Esophagus (tissue), 2 donors: ENCODE results near the gene COX15. TPM values are rescaled to one million over a fixed set of nuclear protein-coding genes. Genes with fewer than 3 reads are reported as not detected.

Experiments used
- H3K27ac ChIP-seq, 2 donors: one replicate each; pipeline ENCODE4 v1.5.1; 2013; ENCODE audit warnings: low read depth in 2 of 2, mild to moderate bottlenecking in 2 of 2, inconsistent platforms in 1 of 2, low read length in 1 of 2, moderate library complexity in 1 of 2
- H3K27me3 ChIP-seq, 2 donors: one replicate each; pipeline ENCODE4 v1.6.1; 2013; ENCODE audit warnings: low read length in 2 of 2, control low read depth in 1 of 2, mild to moderate bottlenecking in 1 of 2; ENCODE audit not compliant: insufficient read depth in 2 of 2, control insufficient read depth in 1 of 2
- H3K36me3 ChIP-seq, 2 donors: one replicate each; pipeline ENCODE4 v1.6.1; 2013; ENCODE audit warnings: low read length in 1 of 2; ENCODE audit not compliant: control insufficient read depth in 2 of 2, insufficient read depth in 2 of 2
- H3K4me1 ChIP-seq, 2 donors: one replicate each; pipeline ENCODE4 v1.6.1; 2013; ENCODE audit warnings: low read length in 1 of 2; ENCODE audit not compliant: control insufficient read depth in 2 of 2, insufficient read depth in 2 of 2
- H3K4me3 ChIP-seq, 2 donors: one replicate each; pipeline ENCODE4 v1.5.1; 2013; ENCODE audit warnings: low read length in 2 of 2, mild to moderate bottlenecking in 2 of 2, low read depth in 1 of 2, moderate library complexity in 1 of 2
- H3K9me3 ChIP-seq, 2 donors: one replicate each; pipeline ENCODE4 v1.6.1; 2013; ENCODE audit warnings: mild to moderate bottlenecking in 2 of 2, low read depth in 1 of 2, low read length in 1 of 2, moderate library complexity in 1 of 2; ENCODE audit not compliant: control insufficient read depth in 2 of 2, insufficient read depth in 1 of 2
- WGBS, 2 donors: extraction: QIAGEN DNeasy Blood & Tissue Kit; methylation state at CpG; one replicate each; pipeline ENCODE4 v1.1.7; 2013; 5-methylcytosine and 5-hydroxymethylcytosine counted together
- polyA plus RNA-seq, 2 donors: library from polyadenylated mRNA; stranded (reverse); fragments of 200-250 nt; gene quantifications; one replicate each; pipeline ENCODE4 v1.2.3, GENCODE V29; 2013
- donor health status: healthy with polysubstance abuse.
- donor health status: Bipolar disorder and iron deficiency.

COX15 gene
- polyA plus RNA-seq, 2 donors: 11.9 to 12.3 TPM

DNA sequence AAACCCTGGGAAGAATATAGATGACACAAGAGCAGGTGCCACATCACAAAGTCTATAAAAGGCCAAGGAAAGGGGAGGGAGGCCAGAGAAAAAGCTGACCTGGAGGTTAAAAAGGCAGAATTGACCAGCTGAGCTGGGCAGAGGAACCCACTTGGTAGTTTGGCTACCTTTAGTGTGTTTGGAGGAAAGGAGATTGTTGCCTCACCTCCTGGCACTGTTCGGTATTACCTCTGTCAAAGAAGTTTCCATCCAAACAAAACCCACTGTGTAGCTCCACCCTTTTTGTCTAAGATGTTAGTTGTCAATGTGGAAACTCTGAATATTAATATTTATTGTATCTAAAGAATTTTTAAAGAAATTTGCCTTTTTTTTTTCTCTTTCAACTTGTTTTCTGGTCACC lies 49.2 kb downstream of the COX15 start:
- H3K36me3 ChIP-seq: peaks cover 3 to 6% of the 10 kb centered on the region in 2 donors
- H3K27ac ChIP-seq: peak overlapping the region; percentile 49 to 79
- H3K9me3 ChIP-seq: no peaks in the 10 kb centered on the region
- no peaks in the 10 kb centered on the region for H3K27me3 ChIP-seq
- H3K4me3 ChIP-seq: no peak overlapping the region
- WGBS, 2 donors: 43 to 64% methylated on average over 1 of the region's 1 CpG
- peaks cover 0 to 2% of the 10 kb centered on the region in 2 donors for H3K4me1 ChIP-seq

Other genes with a start within 250 kb of the COX15 start
- gene NKX2-3, start 199.2 kb downstream of the COX15 start, polyA plus RNA-seq: 1 to 10 TPM in 1 of 2 donors, under 1 TPM in 1; 0.14 to 1.1 TPM
- 10 to 100 TPM; 50.1 to 61.4 TPM for gene SLC25A28, start 111.7 kb downstream of the COX15 start, polyA plus RNA-seq
- 1 to 10 TPM; 1.3 to 2.5 TPM for gene ENTPD7, start 72.6 kb downstream of the COX15 start, polyA plus RNA-seq
- gene CUTC, start 107 bp upstream of the COX15 start, polyA plus RNA-seq: 10 to 100 TPM; 15.5 to 19.0 TPM
- gene ABCC2, start 50.5 kb upstream of the COX15 start, polyA plus RNA-seq: under 1 TPM; 0.20 to 0.35 TPM